ENCODE results near the gene EBP.
A peak's percentile ranks its signal among the peaks of the same experiment; 100 is the strongest.

Gene EBP

DNA sequence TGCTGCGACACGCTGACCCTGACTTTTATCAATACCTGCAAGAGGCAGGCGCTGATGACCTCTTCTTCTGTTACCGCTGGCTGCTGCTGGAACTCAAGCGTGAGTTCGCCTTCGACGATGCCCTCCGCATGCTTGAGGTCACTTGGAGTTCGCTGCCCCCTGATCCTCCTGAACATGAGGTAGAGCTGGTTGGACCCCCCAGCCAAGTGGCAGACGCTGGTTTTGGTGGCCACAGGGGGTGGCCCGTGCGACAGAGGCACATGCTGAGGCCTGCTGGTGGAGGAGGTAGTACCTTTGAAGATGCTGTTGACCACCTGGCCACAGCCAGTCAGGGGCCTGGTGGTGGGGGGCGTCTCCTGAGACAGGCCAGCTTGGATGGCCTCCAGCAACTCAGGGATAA is 38.4 kb downstream of the EBP start:
- Histone ChIP-seq H3K9me3 (ENCODE audit: control insufficient read depth, insufficient read depth, low read length) (peaks cover 5% of the 10 kb centered on the region), H3K36me3 (ENCODE audit: control insufficient read depth, insufficient read depth, low read length) (peaks cover 11% of the 10 kb centered on the region), H3K4me1 (ENCODE audit: control insufficient read depth, insufficient read depth, low read length) (no peaks in the 10 kb centered on the region), H3K27me3 (ENCODE audit: control insufficient read depth, insufficient read depth, low read length) (no peaks in the 10 kb centered on the region), H3K4me3 (ENCODE audit: low read depth, low read length) (no peak overlapping the region), H3K9ac (ENCODE audit: low read depth, low read length) (no peak overlapping the region)

DNA sequence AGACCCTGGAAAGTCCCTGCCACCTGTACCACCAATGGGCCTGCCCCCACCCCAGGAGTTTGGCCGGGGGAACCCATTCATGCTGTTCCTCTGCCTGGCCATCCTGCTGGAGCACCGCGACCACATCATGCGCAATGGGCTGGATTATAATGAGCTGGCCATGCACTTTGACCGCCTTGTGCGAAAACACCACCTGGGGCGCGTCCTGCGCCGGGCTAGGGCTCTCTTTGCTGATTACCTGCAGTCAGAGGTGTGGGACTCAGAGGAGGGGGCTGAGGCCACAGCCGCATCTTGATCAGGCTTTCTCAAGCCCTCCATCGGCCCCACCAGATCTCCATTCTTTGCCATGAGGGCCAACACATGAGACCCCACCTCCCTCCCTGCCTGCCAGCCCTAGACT is 39.1 kb downstream of the EBP start:
- Histone ChIP-seq H3K36me3 (ENCODE audit: control insufficient read depth, insufficient read depth, low read length) (peaks cover 11% of the 10 kb centered on the region), H3K9ac (ENCODE audit: low read depth, low read length) (no peak overlapping the region), H3K27me3 (ENCODE audit: control insufficient read depth, insufficient read depth, low read length) (no peaks in the 10 kb centered on the region), H3K9me3 (ENCODE audit: control insufficient read depth, insufficient read depth, low read length) (peaks cover 5% of the 10 kb centered on the region), H3K4me3 (ENCODE audit: low read depth, low read length) (no peak overlapping the region), H3K4me1 (ENCODE audit: control insufficient read depth, insufficient read depth, low read length) (no peaks in the 10 kb centered on the region)

DNA sequence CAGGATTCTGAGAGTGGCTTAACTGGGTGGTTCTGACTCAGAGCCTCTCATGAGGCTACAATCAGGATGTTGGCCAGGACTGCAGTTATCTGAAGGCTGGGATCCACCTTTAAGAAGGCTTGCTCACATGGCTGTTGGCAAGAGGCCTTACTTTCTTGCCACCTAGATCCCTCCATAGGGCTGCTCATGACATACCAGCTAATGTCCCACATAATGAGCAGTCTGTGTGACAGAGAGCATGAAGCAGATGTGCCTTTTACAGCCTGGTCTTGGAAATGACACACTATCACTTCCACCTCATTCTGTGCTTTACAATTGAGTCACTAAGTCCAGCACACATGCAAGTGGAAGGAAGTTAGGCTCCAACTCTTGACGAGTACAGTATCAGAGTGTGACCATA is 48.4 kb downstream of the EBP start:
- Histone ChIP-seq H3K36me3 (ENCODE audit: control insufficient read depth, insufficient read depth, low read length) (no peaks in the 10 kb centered on the region), H3K4me3 (ENCODE audit: low read depth, low read length) (no peak overlapping the region), H3K9ac (ENCODE audit: low read depth, low read length) (no peak overlapping the region), H3K27me3 (ENCODE audit: control insufficient read depth, insufficient read depth, low read length) (no peaks in the 10 kb centered on the region), H3K9me3 (ENCODE audit: control insufficient read depth, insufficient read depth, low read length) (no peaks in the 10 kb centered on the region), H3K4me1 (ENCODE audit: control insufficient read depth, insufficient read depth, low read length) (no peaks in the 10 kb centered on the region)

DNA sequence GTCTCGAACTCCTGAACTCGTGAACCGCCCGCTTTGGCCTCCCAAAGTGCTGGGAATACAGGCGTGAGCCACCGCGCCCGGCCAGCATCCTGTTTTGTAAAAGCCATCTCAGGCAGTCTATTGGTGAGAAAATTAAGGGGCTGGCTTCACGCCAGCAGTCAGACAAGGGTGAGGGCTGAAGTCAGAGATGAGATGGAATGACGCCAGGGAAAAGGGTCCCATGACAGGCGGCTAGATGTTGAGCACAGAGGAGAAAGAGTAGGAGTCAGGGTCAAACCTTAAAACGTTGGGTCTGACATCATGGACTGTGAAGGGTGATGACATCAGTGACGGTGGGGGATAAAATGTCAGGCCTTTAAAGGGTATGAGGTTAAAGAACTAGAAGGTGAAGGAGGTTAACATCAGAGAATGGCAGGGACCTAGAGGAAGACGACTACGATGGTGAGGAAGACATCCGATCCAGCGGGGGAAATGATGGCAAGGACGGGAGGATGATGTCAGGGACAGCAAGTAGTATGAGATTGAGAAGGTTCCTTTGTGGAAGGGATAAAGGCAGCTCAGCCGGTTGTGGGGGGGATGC is 52.2 kb downstream of the EBP start:
- peaks cover 24% of the 10 kb centered on the region for H3K36me3 ChIP-seq (ENCODE audit: control insufficient read depth, insufficient read depth, low read length)
- peak overlapping the region; percentile 67 for H3K4me3 ChIP-seq (ENCODE audit: low read depth, low read length)
- no peaks in the 10 kb centered on the region for H3K27me3 ChIP-seq (ENCODE audit: control insufficient read depth, insufficient read depth, low read length)
- H3K4me1 ChIP-seq (ENCODE audit: control insufficient read depth, insufficient read depth, low read length): no peaks in the 10 kb centered on the region
- no peak overlapping the region for H3K9ac ChIP-seq (ENCODE audit: low read depth, low read length)
- no peaks in the 10 kb centered on the region for H3K9me3 ChIP-seq (ENCODE audit: control insufficient read depth, insufficient read depth, low read length)

DNA sequence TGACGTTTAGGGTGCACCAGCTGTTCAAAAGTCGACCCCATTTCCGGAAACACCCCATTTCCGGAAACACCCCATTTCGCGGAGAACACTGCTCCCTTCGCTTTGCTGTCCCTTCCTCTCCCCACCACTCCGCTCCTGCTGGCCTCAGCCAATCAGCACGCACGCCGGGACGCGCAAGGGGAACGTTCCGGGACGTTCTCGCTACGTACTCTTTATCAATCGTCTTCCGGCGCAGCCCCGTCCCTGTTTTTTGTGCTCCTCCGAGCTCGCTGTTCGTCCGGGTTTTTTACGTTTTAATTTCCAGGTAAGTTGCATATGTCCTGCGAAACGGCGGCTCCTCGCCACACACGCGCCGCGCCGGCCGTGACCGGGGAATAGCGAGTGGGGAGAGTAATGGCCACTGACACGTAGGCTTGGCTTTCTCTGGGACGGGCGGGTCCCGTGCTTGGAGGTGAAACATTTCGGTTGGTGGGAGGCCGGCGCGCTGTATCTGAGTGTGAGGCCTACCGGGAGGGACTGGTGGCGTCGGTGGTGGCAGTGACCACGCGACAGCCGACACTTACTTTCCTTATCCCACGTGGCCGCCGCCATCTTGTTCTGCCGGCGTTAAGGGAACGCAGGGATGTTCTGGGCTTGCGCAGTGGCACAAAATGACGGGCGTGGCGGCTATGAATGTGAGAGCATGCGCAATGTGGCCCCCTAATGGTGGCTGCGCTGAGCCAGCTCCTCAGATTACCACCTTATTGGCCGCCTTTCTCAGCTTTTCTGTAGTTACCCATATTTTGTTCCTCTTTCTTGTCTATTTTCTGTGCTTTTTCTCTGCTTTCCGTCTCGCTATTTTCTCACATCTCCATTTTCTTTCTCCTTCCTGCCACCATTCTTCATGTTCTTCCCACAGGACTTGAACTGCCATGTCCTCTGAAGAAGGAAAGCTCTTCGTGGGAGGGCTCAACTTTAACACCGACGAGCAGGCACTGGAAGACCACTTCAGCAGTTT is 53.0 kb downstream of the EBP start, which contains the start of gene RBM3:
Gene RBM3 (plus strand): TSS at position 215 of the 997 bp plus-strand sequence. CDS start 697 bp downstream, at position 912.
- H3K36me3 ChIP-seq (ENCODE audit: control insufficient read depth, insufficient read depth, low read length): peaks cover 26% of the 10 kb centered on the region
- H3K4me3 ChIP-seq (ENCODE audit: low read depth, low read length): peak within 1 kb of the TSS; percentile 67
- peak within 1 kb of the TSS; percentile 94 for H3K9ac ChIP-seq (ENCODE audit: low read depth, low read length)
- H3K4me1 ChIP-seq (ENCODE audit: control insufficient read depth, insufficient read depth, low read length): no peaks in the 10 kb centered on the region
- no peaks in the 10 kb centered on the region for H3K9me3 ChIP-seq (ENCODE audit: control insufficient read depth, insufficient read depth, low read length)
- no peaks in the 10 kb centered on the region for H3K27me3 ChIP-seq (ENCODE audit: control insufficient read depth, insufficient read depth, low read length)

DNA sequence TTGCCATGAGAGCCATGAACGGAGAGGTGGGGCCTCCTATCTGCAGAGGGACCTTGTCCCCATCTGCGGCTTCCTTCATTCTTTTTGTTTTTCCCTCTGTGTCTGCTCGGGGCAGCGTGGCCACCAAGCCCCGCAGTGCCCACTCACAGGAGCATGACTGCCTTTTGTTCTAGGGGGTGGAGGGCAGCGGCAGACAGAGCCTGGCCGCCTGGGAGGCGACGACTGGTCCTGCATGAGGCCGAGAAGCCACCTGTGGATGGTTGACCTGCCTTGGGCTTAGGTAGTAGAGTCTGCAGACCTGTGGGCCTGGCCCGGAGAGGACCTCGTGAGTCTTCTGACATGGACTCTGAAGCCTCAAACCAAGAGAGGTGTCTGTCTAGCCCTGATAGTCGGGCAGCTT is 54.0 kb downstream of the EBP start:
- Histone ChIP-seq H3K9ac (ENCODE audit: low read depth, low read length) (peak overlapping the region; percentile 94), H3K27me3 (ENCODE audit: control insufficient read depth, insufficient read depth, low read length) (no peaks in the 10 kb centered on the region), H3K36me3 (ENCODE audit: control insufficient read depth, insufficient read depth, low read length) (peaks cover 30% of the 10 kb centered on the region), H3K4me3 (ENCODE audit: low read depth, low read length) (peak overlapping the region; percentile 67), H3K4me1 (ENCODE audit: control insufficient read depth, insufficient read depth, low read length) (no peaks in the 10 kb centered on the region), H3K9me3 (ENCODE audit: control insufficient read depth, insufficient read depth, low read length) (no peaks in the 10 kb centered on the region)

DNA sequence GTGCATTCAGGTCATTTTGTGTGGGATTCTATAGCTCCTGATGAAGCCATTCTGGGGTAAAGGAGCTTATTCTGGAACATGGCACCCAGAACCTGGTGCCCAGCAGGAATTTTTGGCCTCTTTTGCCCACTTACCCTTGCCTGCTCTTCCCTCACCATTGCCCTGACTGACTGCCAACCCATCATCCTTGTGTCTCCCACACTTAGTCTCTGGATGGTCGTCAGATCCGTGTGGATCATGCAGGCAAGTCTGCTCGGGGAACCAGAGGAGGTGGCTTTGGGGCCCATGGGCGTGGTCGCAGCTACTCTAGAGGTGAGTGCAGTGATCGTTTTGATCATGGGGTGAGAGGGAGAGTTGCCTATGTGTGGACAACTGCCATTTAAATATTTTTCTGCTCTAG is 54.5 kb downstream of the EBP start:
- H3K9ac ChIP-seq (ENCODE audit: low read depth, low read length): no peak overlapping the region
- H3K4me3 ChIP-seq (ENCODE audit: low read depth, low read length): no peak overlapping the region
- H3K27me3 ChIP-seq (ENCODE audit: control insufficient read depth, insufficient read depth, low read length): no peaks in the 10 kb centered on the region
- no peaks in the 10 kb centered on the region for H3K4me1 ChIP-seq (ENCODE audit: control insufficient read depth, insufficient read depth, low read length)
- H3K9me3 ChIP-seq (ENCODE audit: control insufficient read depth, insufficient read depth, low read length): no peaks in the 10 kb centered on the region
- H3K36me3 ChIP-seq (ENCODE audit: control insufficient read depth, insufficient read depth, low read length): peaks cover 30% of the 10 kb centered on the region
